SU-DHL-6 (cell line): Measurements from ENCODE around the gene BRAT1.

Source experiments
- H2AFZ ChIP-seq: fragments of 200-600 bp; sonication (generic); 2 replicates; pipeline ENCODE4 v1.6.1; 2014; ENCODE audit warnings: low read depth, mild to moderate bottlenecking, moderate library complexity, mixed read lengths, antibody characterized with exemption, low read length; ENCODE audit not compliant: severe bottlenecking
- H3F3A ChIP-seq: fragments of 200-600 bp; shearing (Covaris generic); 2 replicates; pipeline ENCODE4 v1.6.0; 2016; ENCODE audit warnings: antibody characterized with exemption, mild to moderate bottlenecking; ENCODE audit not compliant: insufficient read depth
- H3K27ac ChIP-seq: fragments of 200-600 bp; sonication (generic); 2 replicates; pipeline ENCODE4 v1.5.1; 2016; ENCODE audit warnings: low read depth, mild to moderate bottlenecking, low read length, moderate library complexity, mixed read lengths
- H3K27me3 ChIP-seq: fragments of 200-600 bp; sonication (generic), shearing (Covaris generic); 2 replicates; pipeline ENCODE4 v1.6.0; 2014; ENCODE audit warnings: mild to moderate bottlenecking, low read length
- H3K36me3 ChIP-seq: fragments of 200-600 bp; sonication (generic); 2 replicates; pipeline ENCODE4 v1.6.1; 2014; ENCODE audit warnings: mild to moderate bottlenecking, low read length, mixed read lengths
- H3K4me2 ChIP-seq: fragments of 300-600, 200-600 bp; shearing (Covaris generic), sonication (generic); 2 replicates; pipeline ENCODE4 v1.6.0; 2014; ENCODE audit warnings: low read length, low read depth, mild to moderate bottlenecking; ENCODE audit not compliant: poor library complexity, severe bottlenecking
- H3K4me3 ChIP-seq: fragments of 200-600 bp; sonication (generic); 2 replicates; pipeline ENCODE4 v1.5.1; 2014; ENCODE audit warnings: antibody characterized with exemption, low read length, mild to moderate bottlenecking, mixed read lengths; ENCODE audit not compliant: insufficient read depth, poor library complexity, severe bottlenecking
- H3K79me2 ChIP-seq: fragments of 200-600 bp; sonication (generic); 2 replicates; pipeline ENCODE4 v1.6.1; 2014; ENCODE audit warnings: mild to moderate bottlenecking, low read length, moderate library complexity; ENCODE audit not compliant: insufficient read depth
- H3K9ac ChIP-seq: fragments of 200-600 bp; sonication (generic); 2 replicates; pipeline ENCODE4 v1.7.0; 2014; ENCODE audit warnings: mild to moderate bottlenecking, low read length
- H3K9me2 ChIP-seq: fragments of 200-600 bp; sonication (generic); replicated peaks from 2 replicates; pipeline ENCODE4 v1.6.1; 2014; ENCODE audit warnings: low read length; ENCODE audit not compliant: insufficient read depth
- H3K9me3 ChIP-seq: fragments of 200-600 bp; sonication (generic); 2 replicates; pipeline ENCODE4 v1.6.1; 2014; ENCODE audit warnings: low read length, mixed read lengths; ENCODE audit not compliant: insufficient read depth
- H4K20me1 ChIP-seq: fragments of 200-600 bp; sonication (generic); 2 replicates; pipeline ENCODE4 v1.6.1; 2014; ENCODE audit warnings: low read depth, mild to moderate bottlenecking, antibody characterized with exemption, low read length, moderate library complexity, mixed read lengths
- EZH2phosphoT487 ChIP-seq: fragments of 200-600 bp; sonication (generic), shearing (Covaris generic); conservative IDR thresholded peaks from 2 replicates; pipeline ENCODE4 v1.6.1; 2018; ENCODE audit warnings: mild to moderate bottlenecking, antibody characterized with exemption, low read length, moderate library complexity, mixed read lengths
- TF ChIP-seq, protein P1 (sequence below): fragments of 200-600 bp; sonication (generic); IDR thresholded peaks from one replicate; pipeline ENCODE4 v1.5.1; 2017; ENCODE audit warnings: antibody characterized with exemption, mild to moderate bottlenecking, low read length, moderate library complexity; ENCODE audit not compliant: insufficient read depth, poor library complexity, severe bottlenecking

Gene BRAT1

DNA sequence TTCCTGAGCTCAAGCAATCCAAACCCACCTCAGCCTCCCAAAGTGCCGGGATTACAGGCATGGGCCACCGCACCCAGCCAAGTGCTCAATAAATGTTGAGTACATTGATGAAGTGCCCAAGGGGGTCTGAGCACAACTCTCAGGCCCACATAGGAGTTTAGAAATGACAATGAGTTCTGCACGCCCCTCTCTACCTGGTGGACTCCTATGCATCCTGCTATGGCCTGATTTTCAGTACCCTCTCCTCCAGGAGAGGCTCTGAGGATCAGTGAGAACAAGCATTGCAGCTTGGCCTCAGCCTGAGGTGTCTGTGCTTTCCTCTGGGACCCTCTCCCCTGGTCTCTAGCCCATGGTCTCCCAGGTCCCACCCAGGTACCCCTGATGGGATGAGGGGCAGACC lies 58.3 kb downstream of the BRAT1 start:
- H3K4me2 ChIP-seq = no peak overlapping the region
- H3K9me3 ChIP-seq = no peaks in the 10 kb centered on the region
- H2AFZ ChIP-seq = no peak overlapping the region
- no peaks in the 10 kb centered on the region for H3F3A ChIP-seq
- H3K4me3 ChIP-seq = no peak overlapping the region
- H3K9me2 ChIP-seq = no peaks in the 10 kb centered on the region
- no peak overlapping the region for H3K27ac ChIP-seq
- H3K36me3 ChIP-seq = no peaks in the 10 kb centered on the region
- no peaks in the 10 kb centered on the region for H3K27me3 ChIP-seq
- TF ChIP-seq, protein P1, sequence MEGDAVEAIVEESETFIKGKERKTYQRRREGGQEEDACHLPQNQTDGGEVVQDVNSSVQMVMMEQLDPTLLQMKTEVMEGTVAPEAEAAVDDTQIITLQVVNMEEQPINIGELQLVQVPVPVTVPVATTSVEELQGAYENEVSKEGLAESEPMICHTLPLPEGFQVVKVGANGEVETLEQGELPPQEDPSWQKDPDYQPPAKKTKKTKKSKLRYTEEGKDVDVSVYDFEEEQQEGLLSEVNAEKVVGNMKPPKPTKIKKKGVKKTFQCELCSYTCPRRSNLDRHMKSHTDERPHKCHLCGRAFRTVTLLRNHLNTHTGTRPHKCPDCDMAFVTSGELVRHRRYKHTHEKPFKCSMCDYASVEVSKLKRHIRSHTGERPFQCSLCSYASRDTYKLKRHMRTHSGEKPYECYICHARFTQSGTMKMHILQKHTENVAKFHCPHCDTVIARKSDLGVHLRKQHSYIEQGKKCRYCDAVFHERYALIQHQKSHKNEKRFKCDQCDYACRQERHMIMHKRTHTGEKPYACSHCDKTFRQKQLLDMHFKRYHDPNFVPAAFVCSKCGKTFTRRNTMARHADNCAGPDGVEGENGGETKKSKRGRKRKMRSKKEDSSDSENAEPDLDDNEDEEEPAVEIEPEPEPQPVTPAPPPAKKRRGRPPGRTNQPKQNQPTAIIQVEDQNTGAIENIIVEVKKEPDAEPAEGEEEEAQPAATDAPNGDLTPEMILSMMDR = no peak
- no peak for TF ChIP-seq EZH2phosphoT487
- no peak overlapping the region for H3K9ac ChIP-seq
- H3K79me2 ChIP-seq = no peaks in the 10 kb centered on the region
- H4K20me1 ChIP-seq = no peaks in the 10 kb centered on the region

DNA sequence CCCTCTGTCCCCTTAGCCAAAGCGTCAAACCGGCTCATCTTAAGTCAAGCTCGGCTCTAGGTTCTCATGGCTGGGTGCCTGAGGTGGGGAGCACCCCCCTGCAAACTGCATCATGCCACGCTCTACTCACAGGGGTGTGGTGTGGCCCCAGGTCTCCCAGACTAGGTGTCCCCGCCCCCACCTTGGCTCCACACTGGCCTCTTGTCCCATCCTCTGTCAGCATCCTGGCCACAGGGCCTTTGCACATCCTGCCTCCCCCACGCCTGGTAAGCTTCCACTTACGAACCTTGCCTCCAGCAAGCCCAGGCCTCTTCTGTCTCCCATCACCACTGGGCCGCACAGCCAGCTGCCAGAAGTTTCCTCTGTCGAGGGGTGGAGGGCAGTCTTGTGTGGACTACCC lies 58.9 kb downstream of the BRAT1 start:
- Histone ChIP-seq H3K9me2 (no peaks in the 10 kb centered on the region), H3K79me2 (no peaks in the 10 kb centered on the region), H3K4me3 (no peak overlapping the region), H3K36me3 (no peaks in the 10 kb centered on the region), H3F3A (no peaks in the 10 kb centered on the region), H3K27ac (no peak overlapping the region), H3K9ac (no peak overlapping the region), H2AFZ (no peak overlapping the region), H3K27me3 (no peaks in the 10 kb centered on the region), H4K20me1 (no peaks in the 10 kb centered on the region), H3K9me3 (no peaks in the 10 kb centered on the region), H3K4me2 (no peak overlapping the region)
- no peak for TF ChIP-seq EZH2phosphoT487
- TF ChIP-seq, protein P1 = no peak

DNA sequence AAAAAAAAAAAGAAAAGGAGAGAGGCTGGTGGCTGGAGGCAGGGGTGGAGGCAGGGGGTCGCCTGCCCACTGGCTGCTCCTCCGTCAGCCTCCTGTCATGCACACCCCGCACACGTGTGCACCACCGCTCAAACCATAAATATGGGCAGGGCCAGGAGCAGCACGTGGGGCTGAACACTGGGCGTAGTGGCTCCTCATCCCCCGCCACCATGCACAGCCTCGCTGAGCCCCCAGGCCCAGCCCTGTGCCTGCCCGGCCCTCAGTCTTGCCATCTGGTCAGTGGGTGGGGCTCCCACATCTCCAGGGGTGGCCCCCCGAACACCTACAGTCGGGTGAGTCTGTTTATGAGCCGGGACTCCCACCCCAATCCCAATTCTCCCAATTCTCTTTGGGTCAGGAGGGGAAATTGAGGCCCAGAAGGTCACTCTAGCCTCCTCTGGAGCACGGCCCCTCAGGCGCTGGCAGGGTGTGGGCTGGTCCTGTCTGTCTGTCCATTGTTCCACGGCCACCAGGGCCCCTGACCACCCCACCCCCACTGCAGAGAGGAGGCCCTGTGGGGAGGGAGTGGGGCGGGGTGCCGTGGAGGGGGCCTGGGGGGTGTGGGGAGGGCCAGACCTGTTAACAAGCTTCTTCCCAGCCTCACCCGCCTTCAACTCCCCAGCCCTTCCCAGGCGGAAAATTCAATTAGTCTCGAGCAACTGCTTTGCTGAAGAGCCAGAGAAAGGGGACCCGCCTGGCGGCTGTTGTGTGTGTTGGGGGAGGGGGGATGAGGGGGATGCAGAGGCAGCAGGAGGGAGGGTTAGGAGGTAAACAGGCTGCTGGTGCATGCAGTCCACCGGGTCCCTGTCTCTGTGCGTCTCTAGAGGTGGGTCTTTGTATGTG lies 59.7 kb downstream of the BRAT1 start:
- Histone ChIP-seq H3K9ac (no peak overlapping the region), H3K4me2 (no peak overlapping the region), H3K9me3 (no peaks in the 10 kb centered on the region), H3F3A (no peaks in the 10 kb centered on the region), H2AFZ (no peak overlapping the region), H3K4me3 (no peak overlapping the region), H3K27me3 (no peaks in the 10 kb centered on the region), H3K27ac (no peak overlapping the region), H3K9me2 (no peaks in the 10 kb centered on the region), H3K79me2 (no peaks in the 10 kb centered on the region), H4K20me1 (no peaks in the 10 kb centered on the region), H3K36me3 (no peaks in the 10 kb centered on the region)
- TF ChIP-seq EZH2phosphoT487 = no peak
- TF ChIP-seq, protein P1 = no peak
